ENCODE data around the gene CHRM5. TPM values are rescaled to one million over a fixed set of nuclear protein-coding genes. Genes with fewer than 3 reads are reported as not detected.

CHRM5 gene, protein sequence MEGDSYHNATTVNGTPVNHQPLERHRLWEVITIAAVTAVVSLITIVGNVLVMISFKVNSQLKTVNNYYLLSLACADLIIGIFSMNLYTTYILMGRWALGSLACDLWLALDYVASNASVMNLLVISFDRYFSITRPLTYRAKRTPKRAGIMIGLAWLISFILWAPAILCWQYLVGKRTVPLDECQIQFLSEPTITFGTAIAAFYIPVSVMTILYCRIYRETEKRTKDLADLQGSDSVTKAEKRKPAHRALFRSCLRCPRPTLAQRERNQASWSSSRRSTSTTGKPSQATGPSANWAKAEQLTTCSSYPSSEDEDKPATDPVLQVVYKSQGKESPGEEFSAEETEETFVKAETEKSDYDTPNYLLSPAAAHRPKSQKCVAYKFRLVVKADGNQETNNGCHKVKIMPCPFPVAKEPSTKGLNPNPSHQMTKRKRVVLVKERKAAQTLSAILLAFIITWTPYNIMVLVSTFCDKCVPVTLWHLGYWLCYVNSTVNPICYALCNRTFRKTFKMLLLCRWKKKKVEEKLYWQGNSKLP
- under 1 TPM in 1 of 3 donors, not detected in 2; 0.01 TPM for polyA plus RNA-seq

- H3K27ac ChIP-seq (ENCODE audit: low read depth, low read length): no peak within 1 kb of the TSS
- WGBS, 3 donors: 71 to 77% (median 71%) methylated on average over 6 of the region's 6 CpGs
Observed at GRCh38 chr15:33968224-33968623, at the start of gene CHRM5. Gene CHRM5 (plus strand): TSS chr15:33968497. CDS start chr15:34062718, 94,221 bp downstream.

- no peak overlapping the region for H3K27ac ChIP-seq (ENCODE audit: low read depth, low read length)
- WGBS, 3 donors: 92 to 98% (median 93%) methylated on average over 1 of the region's 1 CpG
Observed at GRCh38 chr15:33923446-33923845, 44.9 kb upstream of the CHRM5 start.

DNA sequence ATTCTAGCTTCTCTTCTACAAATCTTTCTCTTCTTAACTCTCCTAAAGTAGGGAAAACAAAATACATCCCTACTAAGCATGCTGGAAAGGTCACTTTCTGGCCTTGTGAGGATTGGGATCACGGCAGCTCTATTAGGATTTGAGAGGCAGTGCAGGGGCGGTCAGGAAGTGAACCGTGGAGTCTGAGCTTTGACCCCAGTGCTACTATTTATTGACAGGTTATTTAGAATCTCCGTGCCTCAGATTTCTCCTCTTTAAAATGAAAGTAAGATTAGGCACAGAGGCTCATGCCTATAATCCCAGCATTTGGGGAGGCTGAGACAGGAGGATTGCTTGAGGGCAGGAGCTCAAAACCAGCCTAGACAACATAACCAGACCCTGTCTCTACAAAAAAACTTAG lies 42.0 kb upstream of the CHRM5 start:
- WGBS, 3 donors: 66 to 78% (median 69%) methylated on average over 4 of the region's 4 CpGs
- no peak overlapping the region for H3K27ac ChIP-seq (ENCODE audit: low read depth, low read length)

DNA sequence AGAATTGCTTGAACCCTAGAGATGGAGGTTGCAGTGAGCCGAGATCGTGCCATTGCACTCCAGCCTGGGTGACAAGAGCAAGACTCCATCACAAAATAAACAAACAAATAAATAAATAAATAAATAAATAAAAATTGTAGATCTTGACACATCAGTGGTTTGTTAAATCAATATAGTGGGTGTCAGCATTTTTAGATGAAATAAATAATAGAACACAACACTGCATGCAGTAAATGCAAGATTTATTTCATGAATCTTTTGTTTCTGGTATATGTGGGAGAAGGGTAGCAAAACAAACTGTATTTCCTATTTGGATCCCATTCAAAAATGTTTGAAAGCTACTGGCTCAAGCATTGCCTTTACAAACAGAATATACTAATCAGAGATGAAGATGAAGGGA lies 35.6 kb upstream of the CHRM5 start:
- WGBS, 3 donors: 96 to 100% (median 100%) methylated on average over 2 of the region's 2 CpGs

DNA sequence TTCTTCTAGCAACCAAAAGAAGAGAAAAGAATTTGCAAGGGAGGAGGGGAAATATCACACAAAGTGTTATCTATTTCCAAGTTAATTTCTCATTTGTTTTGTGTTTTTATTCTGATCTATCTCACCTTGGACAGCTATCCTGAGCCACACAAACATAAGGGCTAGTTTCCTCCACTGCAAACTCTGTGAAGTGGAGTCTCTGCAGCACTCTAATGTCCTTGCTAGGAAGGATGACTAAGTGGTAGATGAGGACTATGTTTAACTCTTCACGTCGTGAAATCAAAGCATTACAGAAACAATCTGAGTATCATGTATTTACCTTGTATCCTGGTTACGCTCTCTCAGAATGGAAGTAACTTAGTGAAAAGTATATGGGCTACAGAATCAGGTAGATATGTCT lies 33.9 kb upstream of the CHRM5 start:
- WGBS, 3 donors: 70 to 88% (median 79%) methylated on average over 3 of the region's 3 CpGs
- no peak overlapping the region for H3K27ac ChIP-seq (ENCODE audit: low read depth, low read length)

More for the DNA sequence above, 35.6 kb upstream of the CHRM5 start:
- H3K27ac ChIP-seq (ENCODE audit: low read depth, low read length): no peak overlapping the region

DNA sequence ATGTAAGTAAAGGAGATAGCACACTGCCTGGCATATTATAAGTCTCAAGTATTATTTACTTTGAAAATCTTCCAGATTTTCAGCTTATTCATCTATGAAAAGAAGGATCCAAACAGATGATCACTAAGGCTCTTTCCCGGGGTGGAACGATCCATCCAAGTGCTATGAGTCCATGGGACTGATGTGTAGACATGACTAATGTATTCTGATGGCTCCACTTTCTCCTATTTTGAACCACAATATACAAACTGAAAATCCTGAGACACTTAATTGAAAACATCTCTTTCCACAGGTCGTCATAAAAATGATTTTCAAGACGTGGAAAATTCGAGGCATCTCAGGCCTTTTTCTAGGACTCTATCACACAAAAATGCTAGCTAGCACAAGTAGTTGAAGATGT lies 33.4 kb upstream of the CHRM5 start:
- H3K27ac ChIP-seq (ENCODE audit: low read depth, low read length): no peak overlapping the region
- WGBS, 3 donors: 86 to 90% (median 88%) methylated on average over 5 of the region's 5 CpGs

DNA sequence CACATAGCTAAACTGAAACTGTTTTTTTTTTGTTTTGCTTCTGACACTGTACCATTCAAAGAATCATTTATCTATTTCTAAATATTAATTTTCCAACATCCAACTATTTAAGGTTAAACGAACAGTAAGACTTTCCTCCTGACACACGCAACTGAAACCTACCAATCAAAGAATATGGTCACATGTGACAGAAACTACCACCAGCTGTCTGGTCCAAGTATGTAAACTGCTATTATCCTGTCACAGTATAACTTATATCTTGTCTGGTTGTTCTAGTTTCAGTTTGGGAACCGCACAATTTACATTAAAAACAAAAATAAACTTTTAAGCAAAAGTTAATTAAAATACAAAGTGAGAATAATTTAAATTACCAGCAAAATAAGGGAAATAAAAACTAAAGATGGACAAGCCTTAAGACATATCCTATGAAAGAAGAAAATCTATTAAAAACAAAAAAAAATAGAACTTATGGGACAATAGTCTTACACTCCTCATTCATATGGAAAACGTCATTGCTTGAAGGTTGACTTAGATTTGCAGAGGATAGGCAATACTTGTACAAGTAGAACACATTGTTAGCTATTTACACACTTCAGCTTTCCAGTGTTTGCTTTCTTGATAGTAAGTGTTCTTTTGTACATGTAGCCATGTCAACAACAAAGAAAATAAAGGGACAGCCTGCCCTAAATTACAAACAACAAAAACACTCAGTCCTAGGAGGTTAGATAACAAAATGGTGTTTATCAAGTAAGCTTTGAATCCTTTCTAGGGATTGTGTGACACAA lies 26.8 kb upstream of the CHRM5 start:
- no peak overlapping the region for H3K27ac ChIP-seq (ENCODE audit: low read depth, low read length)
- WGBS, 3 donors: 69 to 91% (median 88%) methylated on average over 4 of the region's 4 CpGs

DNA sequence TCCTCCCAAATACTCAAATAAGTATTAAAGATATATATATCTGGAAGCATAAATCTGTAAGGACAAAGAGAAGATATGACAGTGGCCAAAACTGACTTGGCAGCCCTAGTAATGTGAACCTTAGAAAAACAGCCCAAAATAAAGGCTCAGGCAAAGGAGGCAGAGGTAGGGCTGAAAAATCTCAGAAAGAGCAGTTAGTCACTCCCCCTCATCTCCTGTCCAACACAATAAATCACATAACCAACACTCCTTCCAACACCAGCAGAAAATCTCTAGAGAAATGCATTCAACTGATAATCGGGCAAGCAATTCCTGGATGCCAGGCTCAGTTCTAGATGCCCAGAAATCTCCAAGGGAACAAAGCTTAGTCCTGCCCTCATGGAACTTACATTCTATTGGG lies 22.1 kb upstream of the CHRM5 start:
- 55 to 77% (median 58%) methylated on average over 1 of the region's 1 CpG for WGBS, 3 donors
- H3K27ac ChIP-seq (ENCODE audit: low read depth, low read length): no peak overlapping the region

- H3K27ac ChIP-seq (ENCODE audit: low read depth, low read length): no peak overlapping the region
- WGBS, 3 donors: 70 to 74% (median 73%) methylated on average over 10 of the region's 10 CpGs
Observed at GRCh38 chr15:33955945-33956344, 12.4 kb upstream of the CHRM5 start.

- WGBS, 3 donors: 23 to 45% (median 43%) methylated on average over 1 of the region's 1 CpG
Observed at GRCh38 chr15:33956397-33956796, 11.9 kb upstream of the CHRM5 start.

DNA sequence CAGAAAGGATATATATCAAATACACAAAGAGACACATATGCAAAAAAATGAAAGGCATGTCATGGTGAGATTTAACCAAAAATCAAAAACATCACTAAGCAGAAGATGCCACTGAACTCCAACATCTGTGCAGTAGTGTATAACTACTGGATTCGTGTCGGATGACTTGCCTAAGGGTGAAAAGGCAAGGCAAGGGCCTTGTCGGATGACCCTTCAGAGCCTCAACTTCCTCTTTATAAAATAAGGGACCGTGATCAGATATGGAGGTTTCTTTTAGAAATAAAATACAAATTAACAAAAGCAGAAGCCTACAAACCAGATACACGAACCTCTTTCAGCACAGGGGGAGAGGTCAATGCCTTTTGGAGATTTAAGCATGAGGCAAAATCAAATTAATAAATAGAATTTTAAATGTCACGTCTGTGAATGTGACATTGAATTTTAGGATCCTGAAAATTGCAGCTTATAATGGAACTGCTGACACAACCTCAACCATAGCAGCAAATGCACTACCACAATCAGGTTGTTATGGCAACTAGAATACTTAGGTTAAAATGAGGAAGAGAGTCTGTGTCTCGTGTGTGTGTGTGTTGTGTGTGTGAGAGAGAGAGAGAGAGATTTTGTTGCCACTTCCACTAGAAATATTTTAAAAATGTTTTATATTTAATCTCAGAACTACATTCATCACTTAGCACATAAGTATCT lies 8.3 kb upstream of the CHRM5 start:
- no peak overlapping the region for H3K27ac ChIP-seq (ENCODE audit: low read depth, low read length)
- 76 to 87% (median 80%) methylated on average over 7 of the region's 7 CpGs for WGBS, 3 donors

More at GRCh38 chr15:33956397-33956796, 11.9 kb upstream of the CHRM5 start:
- H3K27ac ChIP-seq (ENCODE audit: low read depth, low read length): no peak overlapping the region

GRCh38 chr15:33960549-33960935 lies 7.8 kb upstream of the CHRM5 start:
- H3K27ac ChIP-seq (ENCODE audit: low read depth, low read length): no peak overlapping the region
- 53 to 83% (median 80%) methylated on average over 3 of the region's 3 CpGs for WGBS, 3 donors

- 61 to 64% (median 63%) methylated on average over 8 of the region's 8 CpGs for WGBS, 3 donors
- no peak overlapping the region for H3K27ac ChIP-seq (ENCODE audit: low read depth, low read length)
Observed at GRCh38 chr15:33963831-33964664, 4.2 kb upstream of the CHRM5 start.

- 95 to 96% (median 95%) methylated on average over 2 of the region's 2 CpGs for WGBS, 3 donors
Observed at GRCh38 chr15:33964665-33965040, 3.6 kb upstream of the CHRM5 start.

GRCh38 chr15:33968821-33969220 lies 524 bp downstream of the CHRM5 start:
- no peak overlapping the region for H3K27ac ChIP-seq (ENCODE audit: low read depth, low read length)
- WGBS, 3 donors: 71 to 85% (median 82%) methylated on average over 3 of the region's 3 CpGs

More at GRCh38 chr15:33964665-33965040, 3.6 kb upstream of the CHRM5 start:
- H3K27ac ChIP-seq (ENCODE audit: low read depth, low read length): no peak overlapping the region

DNA sequence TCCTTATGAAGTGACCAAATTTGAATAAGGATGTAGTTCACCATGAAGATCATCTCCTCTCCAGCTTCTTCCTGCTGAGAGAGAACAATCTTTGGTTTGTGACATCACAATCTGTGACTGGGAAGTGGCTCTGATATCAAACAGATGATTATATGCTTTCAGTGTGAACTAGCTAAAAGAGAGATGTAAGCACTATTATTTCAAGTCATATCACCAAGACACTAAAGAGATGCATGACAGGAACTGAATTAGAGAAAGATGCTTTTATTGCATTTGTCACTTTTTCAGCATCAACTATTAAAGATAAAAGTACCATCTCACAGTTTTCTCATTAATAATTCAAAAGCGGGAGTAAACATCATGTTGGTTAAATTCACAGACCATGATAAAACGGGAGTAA lies 3.5 kb downstream of the CHRM5 start:
- H3K27ac ChIP-seq (ENCODE audit: low read depth, low read length): no peak overlapping the region
- WGBS, 3 donors: 90 to 92% (median 91%) methylated on average over 2 of the region's 2 CpGs

DNA sequence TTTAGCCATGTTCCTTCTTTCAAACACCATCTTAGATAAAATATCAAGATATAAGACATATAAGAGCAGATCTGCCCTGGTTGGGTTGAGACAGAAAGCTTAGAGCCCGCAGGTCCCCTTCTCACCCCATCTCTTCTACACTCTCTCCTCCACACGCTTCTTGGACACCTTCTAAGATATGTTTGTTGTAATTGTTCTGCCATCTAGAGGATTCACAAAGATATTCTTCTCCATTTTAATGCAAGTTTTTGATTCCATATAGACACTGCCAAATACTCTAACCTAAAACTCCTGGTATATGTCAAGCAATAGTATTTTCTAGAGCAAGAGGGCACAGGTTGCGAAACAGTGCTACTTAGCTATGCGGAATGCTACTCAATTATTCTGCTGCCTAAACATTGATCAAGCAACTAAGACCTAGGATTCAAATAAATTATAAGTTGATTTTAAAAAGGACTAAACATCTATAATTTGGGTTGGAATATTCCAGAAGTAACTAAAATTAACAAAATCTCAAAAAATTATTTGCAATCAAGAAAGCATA lies 6.8 kb downstream of the CHRM5 start:
- 81 to 92% (median 83%) methylated on average over 4 of the region's 4 CpGs for WGBS, 3 donors
- H3K27ac ChIP-seq (ENCODE audit: low read depth, low read length): no peak overlapping the region

- no peak overlapping the region for H3K27ac ChIP-seq (ENCODE audit: low read depth, low read length)
- 62 to 64% (median 63%) methylated on average over 7 of the region's 7 CpGs for WGBS, 3 donors
Observed at GRCh38 chr15:33980159-33980558, 11.9 kb downstream of the CHRM5 start.

Measured in adipose tissue (tissue), 3 donors.